ENCODE measurements around the gene BAIAP2.

BAIAP2 gene

DNA sequence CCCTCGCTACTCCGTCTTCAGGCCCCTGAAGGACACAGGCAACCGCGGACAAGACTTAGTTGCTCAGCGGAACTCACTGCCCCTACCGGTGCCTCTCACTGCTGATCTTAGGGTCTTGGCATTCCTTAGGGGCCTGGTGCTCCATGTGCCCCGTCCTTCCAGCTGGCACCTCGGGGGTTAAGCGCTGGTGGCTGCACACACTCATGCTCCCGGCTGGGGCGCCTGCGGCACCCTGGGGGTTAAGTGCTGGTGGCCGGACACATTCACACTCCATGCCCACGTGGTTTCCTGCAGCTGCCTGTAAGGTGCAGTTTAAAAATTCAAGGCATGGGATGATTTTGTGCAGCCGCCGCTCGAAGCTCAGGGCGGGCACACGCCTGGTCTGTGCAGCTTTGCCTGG lies 45.1 kb downstream of the BAIAP2 start:
- H3K36me3 ChIP-seq, result no peaks in the 10 kb centered on the region
- TF ChIP-seq, protein P1, sequence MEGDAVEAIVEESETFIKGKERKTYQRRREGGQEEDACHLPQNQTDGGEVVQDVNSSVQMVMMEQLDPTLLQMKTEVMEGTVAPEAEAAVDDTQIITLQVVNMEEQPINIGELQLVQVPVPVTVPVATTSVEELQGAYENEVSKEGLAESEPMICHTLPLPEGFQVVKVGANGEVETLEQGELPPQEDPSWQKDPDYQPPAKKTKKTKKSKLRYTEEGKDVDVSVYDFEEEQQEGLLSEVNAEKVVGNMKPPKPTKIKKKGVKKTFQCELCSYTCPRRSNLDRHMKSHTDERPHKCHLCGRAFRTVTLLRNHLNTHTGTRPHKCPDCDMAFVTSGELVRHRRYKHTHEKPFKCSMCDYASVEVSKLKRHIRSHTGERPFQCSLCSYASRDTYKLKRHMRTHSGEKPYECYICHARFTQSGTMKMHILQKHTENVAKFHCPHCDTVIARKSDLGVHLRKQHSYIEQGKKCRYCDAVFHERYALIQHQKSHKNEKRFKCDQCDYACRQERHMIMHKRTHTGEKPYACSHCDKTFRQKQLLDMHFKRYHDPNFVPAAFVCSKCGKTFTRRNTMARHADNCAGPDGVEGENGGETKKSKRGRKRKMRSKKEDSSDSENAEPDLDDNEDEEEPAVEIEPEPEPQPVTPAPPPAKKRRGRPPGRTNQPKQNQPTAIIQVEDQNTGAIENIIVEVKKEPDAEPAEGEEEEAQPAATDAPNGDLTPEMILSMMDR (IDR thresholded peaks at IDR 0.05), result no peak
- H3K9me3 ChIP-seq, result no peaks in the 10 kb centered on the region
- H3K27ac ChIP-seq, result no peak overlapping the region
- no peak overlapping the region for H3K4me3 ChIP-seq (ENCODE audit: low read depth in 1 of 2, low read length in 1 of 2)
- no peaks in the 10 kb centered on the region for H3K4me1 ChIP-seq (ENCODE audit: control insufficient read depth in 1 of 2, insufficient read depth in 1 of 2, low read depth in 1 of 2, low read length in 1 of 2)
- H3K27me3 ChIP-seq, result no peaks in the 10 kb centered on the region

DNA sequence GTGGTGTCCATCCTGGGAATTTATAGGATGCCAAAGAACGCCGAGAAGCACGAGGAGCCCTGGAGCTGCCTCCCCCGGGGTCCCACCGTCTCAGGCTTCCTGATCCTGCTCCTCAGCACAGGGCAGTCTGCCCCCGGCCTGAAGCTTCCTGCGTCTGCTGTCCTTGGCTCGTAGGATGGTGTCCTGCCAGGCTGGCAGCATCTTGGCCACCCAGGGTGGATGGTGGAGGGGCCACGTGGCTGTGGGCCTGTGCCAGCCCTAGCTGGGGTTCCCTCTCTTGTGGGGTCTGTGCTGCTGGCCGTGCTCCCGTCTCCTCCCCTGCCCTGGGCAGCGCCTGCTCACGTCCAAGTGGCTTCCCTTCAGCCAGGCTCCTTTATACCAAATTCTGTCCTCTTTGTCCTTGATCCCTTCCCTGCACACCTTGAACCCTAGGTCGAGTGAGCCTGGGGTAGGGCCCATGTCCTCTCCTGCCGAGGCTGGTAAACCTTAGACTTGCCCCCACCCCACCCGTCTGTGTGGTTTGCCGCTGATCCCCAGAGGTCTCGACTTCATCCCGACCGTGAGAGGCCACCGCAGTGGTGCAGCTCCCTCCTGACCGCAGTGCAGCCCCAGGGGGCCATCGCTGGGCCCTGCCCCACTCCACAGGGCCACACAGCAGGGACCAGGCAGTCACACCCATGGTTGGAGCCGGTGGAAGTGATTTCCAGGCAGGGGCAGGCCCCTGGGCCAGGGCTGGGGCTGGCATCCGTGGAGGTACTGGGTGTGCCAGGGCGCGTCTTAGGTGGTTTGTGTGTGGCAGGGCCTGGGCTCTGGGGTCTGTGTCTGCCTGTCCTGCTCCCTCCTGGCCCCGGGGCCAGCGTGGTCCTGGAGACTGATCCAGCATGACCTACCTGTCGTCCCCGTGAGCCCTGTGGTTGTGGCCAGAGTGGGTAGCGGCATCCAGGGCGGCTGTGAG lies 46.5 kb downstream of the BAIAP2 start:
- H3K36me3 ChIP-seq, result no peaks in the 10 kb centered on the region
- no peaks in the 10 kb centered on the region for H3K27me3 ChIP-seq
- H3K9me3 ChIP-seq, result no peaks in the 10 kb centered on the region
- H3K4me1 ChIP-seq (ENCODE audit: control insufficient read depth in 1 of 2, insufficient read depth in 1 of 2, low read depth in 1 of 2, low read length in 1 of 2), result no peaks in the 10 kb centered on the region
- TF ChIP-seq, protein P1 (IDR thresholded peaks at IDR 0.05), result no peak
- H3K27ac ChIP-seq, result no peak overlapping the region
- no peak overlapping the region for H3K4me3 ChIP-seq (ENCODE audit: low read depth in 1 of 2, low read length in 1 of 2)

DNA sequence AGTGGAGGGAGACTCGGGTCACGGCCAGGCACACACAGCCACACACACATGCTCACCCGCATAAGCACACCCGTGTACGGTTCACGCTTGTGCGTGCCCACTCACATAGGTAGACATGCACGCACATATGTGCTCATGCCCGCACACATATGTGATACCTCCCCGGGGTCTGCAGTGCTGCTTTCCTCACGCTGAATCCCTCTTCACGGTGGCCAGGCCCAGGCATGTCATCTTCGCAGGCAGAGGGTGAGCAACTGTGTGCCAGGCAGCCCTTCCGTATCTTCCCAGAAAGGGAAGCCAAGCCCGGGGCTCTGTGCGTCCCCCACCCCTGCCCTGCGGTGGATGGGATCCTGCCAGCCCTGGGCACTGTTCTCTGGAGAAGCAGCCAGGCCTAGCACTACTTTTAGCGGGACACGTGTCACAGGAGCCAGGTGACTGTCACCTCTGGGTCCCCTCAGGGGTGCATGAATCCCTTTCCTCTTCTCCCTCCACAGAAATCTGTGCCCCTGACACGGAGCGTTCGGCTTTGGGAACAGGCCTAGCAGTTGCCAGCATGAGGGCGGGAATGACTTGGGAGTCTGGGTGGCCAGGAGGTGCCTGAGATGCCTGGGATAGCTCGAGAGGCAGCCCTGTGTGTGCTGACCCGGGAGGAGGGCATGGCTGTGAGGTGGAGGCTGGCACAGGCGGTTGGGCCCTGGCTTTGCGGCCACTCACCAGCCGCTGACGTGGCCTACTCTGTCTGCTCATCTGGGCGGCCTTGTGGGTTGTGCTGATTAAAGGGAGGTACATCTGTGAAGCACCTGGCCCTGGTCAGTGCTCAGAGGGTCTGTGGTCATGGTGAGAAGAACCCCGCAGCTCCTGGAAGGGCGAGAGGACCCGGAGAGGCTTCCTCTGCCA lies 47.5 kb downstream of the BAIAP2 start:
- no peaks in the 10 kb centered on the region for H3K9me3 ChIP-seq
- no peak overlapping the region for H3K27ac ChIP-seq
- no peak overlapping the region for H3K4me3 ChIP-seq (ENCODE audit: low read depth in 1 of 2, low read length in 1 of 2)
- TF ChIP-seq, protein P1 (IDR thresholded peaks at IDR 0.05), result no peak
- H3K36me3 ChIP-seq, result no peaks in the 10 kb centered on the region
- no peaks in the 10 kb centered on the region for H3K4me1 ChIP-seq (ENCODE audit: control insufficient read depth in 1 of 2, insufficient read depth in 1 of 2, low read depth in 1 of 2, low read length in 1 of 2)
- H3K27me3 ChIP-seq, result no peaks in the 10 kb centered on the region

DNA sequence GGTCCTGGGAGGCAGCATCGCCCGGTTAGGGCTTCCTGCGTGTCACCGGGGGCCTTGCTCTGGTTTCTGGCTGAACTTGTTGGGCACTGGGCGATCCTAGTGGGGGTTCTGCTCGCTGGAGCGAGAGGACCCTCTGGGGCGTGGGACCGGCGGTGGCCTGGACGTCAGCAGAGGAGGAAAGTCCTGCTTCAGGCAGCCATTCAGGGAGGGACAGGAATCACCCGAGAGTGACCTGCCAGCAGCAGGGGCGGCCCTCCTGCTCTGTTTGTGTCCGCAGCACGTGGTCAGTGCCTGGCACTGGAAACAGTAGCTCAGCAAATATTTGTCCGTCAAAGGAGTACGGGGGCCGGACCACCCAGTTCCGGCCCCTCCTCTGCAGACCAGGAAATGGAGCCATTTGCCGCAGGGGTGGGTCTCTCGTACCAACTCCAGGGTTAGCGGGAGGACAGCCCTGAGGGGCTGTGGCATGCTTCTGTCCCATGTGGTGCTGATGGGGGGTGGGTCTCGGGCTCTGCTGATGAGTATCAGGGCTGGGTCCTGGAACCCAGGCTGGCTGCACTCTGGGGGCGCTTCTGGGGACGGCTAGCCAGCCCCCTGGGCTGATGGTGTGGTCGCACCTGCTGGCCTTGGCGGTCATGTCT lies 48.3 kb downstream of the BAIAP2 start:
- no peaks in the 10 kb centered on the region for H3K36me3 ChIP-seq
- TF ChIP-seq, protein P1 (IDR thresholded peaks at IDR 0.05), result no peak
- no peaks in the 10 kb centered on the region for H3K9me3 ChIP-seq
- no peaks in the 10 kb centered on the region for H3K27me3 ChIP-seq
- no peak overlapping the region for H3K4me3 ChIP-seq (ENCODE audit: low read depth in 1 of 2, low read length in 1 of 2)
- no peaks in the 10 kb centered on the region for H3K4me1 ChIP-seq (ENCODE audit: control insufficient read depth in 1 of 2, insufficient read depth in 1 of 2, low read depth in 1 of 2, low read length in 1 of 2)
- no peak overlapping the region for H3K27ac ChIP-seq

DNA sequence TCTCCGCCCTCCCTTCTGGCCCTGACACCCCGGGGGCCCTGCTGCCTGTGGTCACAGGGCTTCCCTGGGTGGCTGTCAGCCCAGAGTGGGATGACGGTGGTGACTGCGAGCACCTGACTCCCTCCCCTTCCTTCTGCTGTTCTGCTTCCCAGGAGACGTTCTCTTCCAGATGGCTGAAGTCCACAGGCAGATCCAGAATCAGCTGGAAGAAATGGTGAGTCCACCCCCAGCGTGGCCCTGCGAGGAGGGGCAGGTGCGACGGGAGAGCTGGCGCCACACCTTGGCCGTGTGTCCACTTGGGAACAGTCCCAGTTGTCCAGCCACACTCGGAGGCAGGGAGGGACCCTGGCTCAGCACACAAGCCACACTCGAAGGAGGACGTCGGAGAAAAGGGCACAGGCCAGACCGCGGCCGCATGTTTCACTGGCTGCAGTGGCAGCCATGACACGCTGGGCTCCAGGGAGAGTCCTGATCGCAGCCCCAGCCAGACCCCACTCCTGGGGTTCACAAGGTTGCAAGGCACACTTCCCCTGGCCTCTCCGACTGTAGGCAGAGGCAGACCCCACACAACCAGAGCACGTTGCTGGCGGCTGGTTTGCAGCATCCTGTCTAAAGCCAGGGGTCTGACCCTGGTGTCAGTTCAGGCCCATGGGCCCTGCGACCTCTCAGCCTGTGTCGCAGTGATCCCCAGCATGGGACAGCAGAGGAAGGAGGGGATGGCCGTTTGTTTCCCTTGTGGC lies 49.9 kb downstream of the BAIAP2 start:
- H3K36me3 ChIP-seq, result no peaks in the 10 kb centered on the region
- H3K27ac ChIP-seq, result no peak overlapping the region
- H3K4me1 ChIP-seq (ENCODE audit: control insufficient read depth in 1 of 2, insufficient read depth in 1 of 2, low read depth in 1 of 2, low read length in 1 of 2), result no peaks in the 10 kb centered on the region
- no peaks in the 10 kb centered on the region for H3K27me3 ChIP-seq
- TF ChIP-seq, protein P1 (IDR thresholded peaks at IDR 0.05), result no peak
- H3K4me3 ChIP-seq (ENCODE audit: low read depth in 1 of 2, low read length in 1 of 2), result no peak overlapping the region
- H3K9me3 ChIP-seq, result no peaks in the 10 kb centered on the region
